HepG2 (cell line): ENCODE measurements around the gene HSD17B11. TPM values are rescaled to one million over a fixed set of nuclear protein-coding genes. Genes with fewer than 3 reads are reported as not detected.

ENCODE experiments used
- ATF6 ChIP-seq: sonication (generic); formaldehyde crosslinking; conservative IDR thresholded peaks from 2 replicates; pipeline ENCODE4 v1.4.0; 2020; ENCODE audit warnings: missing genetic modification reagents
- CHD4 ChIP-seq: fragments of 200-600 bp; sonication (generic); IDR thresholded peaks from 2 replicates; pipeline ENCODE4 v1.7.0; 2017; ENCODE audit warnings: mild to moderate bottlenecking, low read length, borderline replicate concordance
- ETV6 ChIP-seq: sonication (generic); formaldehyde crosslinking; conservative IDR thresholded peaks from 2 replicates; pipeline ENCODE4 v1.4.0; 2020; ENCODE audit warnings: missing genetic modification reagents
- MIER3 ChIP-seq: IDR thresholded peaks from 2 replicates; pipeline ENCODE4 v1.6.1; 2016; ENCODE audit warnings: missing compliant biosample characterization, borderline replicate concordance
- MTF2 ChIP-seq: sonication (generic); formaldehyde crosslinking; IDR thresholded peaks from 2 replicates; pipeline ENCODE4 v1.5.0; 2020; ENCODE audit warnings: missing genetic modification reagents, borderline replicate concordance
- REXO4 ChIP-seq: sonication (generic); formaldehyde crosslinking; IDR thresholded peaks from 2 replicates; pipeline ENCODE4 v1.8.0; 2022; ENCODE audit warnings: missing genetic modification reagents, mild to moderate bottlenecking, borderline replicate concordance
- RNF2 ChIP-seq: fragments of 450-650 bp; conservative IDR thresholded peaks from 2 replicates; pipeline ENCODE4 v1.6.1; 2016; ENCODE audit warnings: low read depth
- SETDB1 ChIP-seq: sonication (generic); formaldehyde crosslinking; IDR thresholded peaks from 2 replicates; pipeline ENCODE4 v1.5.1; 2020; ENCODE audit warnings: missing genetic modification reagents, mild to moderate bottlenecking, borderline replicate concordance
- TRAFD1 ChIP-seq: sonication (generic); formaldehyde crosslinking; IDR thresholded peaks from 2 replicates; pipeline ENCODE4 v1.5.1; 2020; ENCODE audit warnings: missing genetic modification reagents, mild to moderate bottlenecking, borderline replicate concordance
- YEATS2 ChIP-seq: sonication (generic); formaldehyde crosslinking; IDR thresholded peaks from 2 replicates; pipeline ENCODE4 v1.4.0; 2020; ENCODE audit warnings: missing genetic modification reagents, borderline replicate concordance
- ZFP1 ChIP-seq: IDR thresholded peaks from 2 replicates; pipeline ENCODE4 v1.6.1; 2016
- ZNF280B ChIP-seq: sonication (generic); formaldehyde crosslinking; IDR thresholded peaks from 2 replicates; pipeline ENCODE4 v1.5.0; 2020; ENCODE audit warnings: missing genetic modification reagents, mild to moderate bottlenecking, borderline replicate concordance
- ZNF326 ChIP-seq: sonication (generic); formaldehyde crosslinking; IDR thresholded peaks from 2 replicates; pipeline ENCODE4 v1.4.0; 2020; ENCODE audit warnings: missing genetic modification reagents, borderline replicate concordance
- ZNF615 ChIP-seq: sonication (generic); formaldehyde crosslinking; IDR thresholded peaks from 2 replicates; pipeline ENCODE4 v1.5.0; 2020; ENCODE audit warnings: mild to moderate bottlenecking, missing genetic modification reagents, borderline replicate concordance
- polyA plus RNA-seq, 8 experiments: library from polyadenylated mRNA; depleted of rRNA in 3 of 8; stranded (reverse) in 7 of 8; unstranded in 1 of 8; fragments of >200 nt; fragmentation: Illumina TruSeq in 4 of 8; extraction: Trizol in 4 of 8; gene quantifications; 2 replicates each; pipeline versions ENCODE4 v1.2.1 to v1.2.3, GENCODE V29; 2011 to 2016; ENCODE audit warnings: low read depth in 4 of 8, missing spikeins in 1 of 8, mixed read lengths in 1 of 8; ENCODE audit not compliant: insufficient read depth in 1 of 8
- total RNA-seq, 5 experiments: library from RNA; depleted of rRNA; stranded (reverse); fragments of >200 nt; fragmentation: Illumina TruSeq; extraction: Trizol; gene quantifications; 2 replicates each; pipeline ENCODE4 v1.2.3, GENCODE V29; 2016; ENCODE audit warnings: low read depth in 1 of 5
- TF ChIP-seq, protein P1 (sequence below), 2 experiments: sonication (generic) in 1 of 2; formaldehyde crosslinking in 1 of 2; IDR thresholded peaks; 2 replicates each; pipeline versions ENCODE4 v1.4.0 to v1.6.1; 2018 to 2020; ENCODE audit warnings: missing genetic modification reagents in 2 of 2, borderline replicate concordance in 1 of 2, low read depth in 1 of 2, mild to moderate bottlenecking in 1 of 2, missing biosample characterization in 1 of 2
- TF ChIP-seq, protein P2 (sequence below): sonication (generic); formaldehyde crosslinking; IDR thresholded peaks from 2 replicates; pipeline ENCODE4 v1.5.0; 2020; ENCODE audit warnings: mild to moderate bottlenecking, missing genetic modification reagents

HSD17B11 gene
- total and polyA plus RNA-seq, 2 of the 13 experiments (the other 11 are each of a cell fraction or from before 2014, with no cell fraction given): 121 to 158 TPM

DNA sequence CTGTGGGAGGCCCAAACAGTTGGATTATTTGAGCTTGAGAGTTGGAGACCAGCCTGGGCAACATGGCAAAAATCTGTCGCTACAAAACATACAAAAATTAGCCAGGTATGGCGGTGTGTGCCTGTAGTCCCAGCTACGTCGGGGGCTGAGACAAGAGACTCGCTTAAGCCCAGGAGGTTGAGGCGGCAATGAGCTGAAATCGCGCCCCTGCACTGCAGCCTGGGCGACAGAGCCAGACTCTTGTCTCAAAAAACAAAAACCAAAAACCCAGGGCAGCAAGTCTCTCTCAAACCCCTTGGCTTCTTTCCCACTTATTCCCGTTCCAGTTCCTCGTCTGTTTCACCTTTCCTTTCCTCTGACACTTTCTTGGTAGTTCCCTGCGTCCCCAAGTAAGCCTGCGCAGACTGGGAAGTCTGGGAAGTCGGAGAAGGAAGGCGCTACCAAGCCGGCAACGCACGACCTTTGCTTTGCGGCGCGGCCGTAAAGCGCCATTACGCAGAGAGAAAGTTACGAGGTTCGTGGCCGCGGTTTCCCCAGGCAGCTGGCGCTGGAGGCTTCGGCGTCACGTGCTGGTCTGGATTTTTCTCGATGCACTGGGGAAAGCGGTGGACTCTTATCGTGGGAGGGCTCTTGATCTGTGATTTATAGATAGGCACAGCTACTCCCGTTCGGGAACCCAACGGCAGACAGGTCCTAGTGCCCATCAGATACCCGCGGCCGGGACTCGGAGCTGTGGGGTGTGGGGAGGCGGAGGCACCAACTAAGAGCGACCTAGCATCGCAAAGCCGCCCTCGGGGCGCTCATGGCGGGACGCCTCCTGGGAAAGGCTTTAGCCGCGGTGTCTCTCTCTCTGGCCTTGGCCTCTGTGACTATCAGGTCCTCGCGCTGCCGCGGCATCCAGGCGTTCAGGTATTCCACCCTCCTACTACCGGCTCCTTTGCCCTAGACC, 31.4 kb upstream of the HSD17B11 start, which contains the start of gene NUDT9 (continued):
- TF ChIP-seq ATF6 (CRISPR knock-in tag) (no peak), TRAFD1 (no peak; the same call in 1 of the 2 replicates), ETV6 (CRISPR knock-in tag) (no peak; the same call in 1 of the 2 replicates), ZNF280B (CRISPR knock-in tag) (peak; percentile 14; the same call in 1 of the 2 replicates), REXO4 (CRISPR knock-in tag) (0 out of 2 replicates have a peak, but pooled peaks have one; percentile 79), MTF2 (CRISPR knock-in tag) (no peak), ZFP1 (peak; percentile 48; the same call in 1 of the 2 replicates), ZNF615 (no peak; the same call in 1 of the 2 replicates), RNF2 (peak; percentile 52; the same call in 1 of the 2 replicates), ZNF326 (CRISPR knock-in tag) (no peak), YEATS2 (CRISPR knock-in tag) (peak; percentile 85), CHD4 (no peak), MIER3 (CRISPR knock-in tag) (peak; percentile 66; the same call in 1 of the 2 replicates), SETDB1 (CRISPR knock-in tag) (no peak)
- TF ChIP-seq, protein P1, sequence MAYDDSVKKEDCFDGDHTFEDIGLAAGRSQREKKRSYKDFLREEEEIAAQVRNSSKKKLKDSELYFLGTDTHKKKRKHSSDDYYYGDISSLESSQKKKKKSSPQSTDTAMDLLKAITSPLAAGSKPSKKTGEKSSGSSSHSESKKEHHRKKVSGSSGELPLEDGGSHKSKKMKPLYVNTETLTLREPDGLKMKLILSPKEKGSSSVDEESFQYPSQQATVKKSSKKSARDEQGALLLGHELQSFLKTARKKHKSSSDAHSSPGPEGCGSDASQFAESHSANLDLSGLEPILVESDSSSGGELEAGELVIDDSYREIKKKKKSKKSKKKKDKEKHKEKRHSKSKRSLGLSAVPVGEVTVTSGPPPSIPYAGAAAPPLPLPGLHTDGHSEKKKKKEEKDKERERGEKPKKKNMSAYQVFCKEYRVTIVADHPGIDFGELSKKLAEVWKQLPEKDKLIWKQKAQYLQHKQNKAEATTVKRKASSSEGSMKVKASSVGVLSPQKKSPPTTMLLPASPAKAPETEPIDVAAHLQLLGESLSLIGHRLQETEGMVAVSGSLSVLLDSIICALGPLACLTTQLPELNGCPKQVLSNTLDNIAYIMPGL (CRISPR knock-in tag; IDR thresholded peaks at IDR 0.05; ENCODE audit: borderline replicate concordance in 1 of 2, low read depth in 1 of 2): peak; percentile 88 to 92
- TF ChIP-seq, protein P2, sequence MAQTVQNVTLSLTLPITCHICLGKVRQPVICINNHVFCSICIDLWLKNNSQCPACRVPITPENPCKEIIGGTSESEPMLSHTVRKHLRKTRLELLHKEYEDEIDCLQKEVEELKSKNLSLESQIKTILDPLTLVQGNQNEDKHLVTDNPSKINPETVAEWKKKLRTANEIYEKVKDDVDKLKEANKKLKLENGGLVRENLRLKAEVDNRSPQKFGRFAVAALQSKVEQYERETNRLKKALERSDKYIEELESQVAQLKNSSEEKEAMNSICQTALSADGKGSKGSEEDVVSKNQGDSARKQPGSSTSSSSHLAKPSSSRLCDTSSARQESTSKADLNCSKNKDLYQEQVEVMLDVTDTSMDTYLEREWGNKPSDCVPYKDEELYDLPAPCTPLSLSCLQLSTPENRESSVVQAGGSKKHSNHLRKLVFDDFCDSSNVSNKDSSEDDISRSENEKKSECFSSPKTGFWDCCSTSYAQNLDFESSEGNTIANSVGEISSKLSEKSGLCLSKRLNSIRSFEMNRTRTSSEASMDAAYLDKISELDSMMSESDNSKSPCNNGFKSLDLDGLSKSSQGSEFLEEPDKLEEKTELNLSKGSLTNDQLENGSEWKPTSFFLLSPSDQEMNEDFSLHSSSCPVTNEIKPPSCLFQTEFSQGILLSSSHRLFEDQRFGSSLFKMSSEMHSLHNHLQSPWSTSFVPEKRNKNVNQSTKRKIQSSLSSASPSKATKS (CRISPR knock-in tag): 0 out of 2 replicates have a peak, but pooled peaks have one; percentile 56
